ENCODE results near the gene MDN1.

DNA sequence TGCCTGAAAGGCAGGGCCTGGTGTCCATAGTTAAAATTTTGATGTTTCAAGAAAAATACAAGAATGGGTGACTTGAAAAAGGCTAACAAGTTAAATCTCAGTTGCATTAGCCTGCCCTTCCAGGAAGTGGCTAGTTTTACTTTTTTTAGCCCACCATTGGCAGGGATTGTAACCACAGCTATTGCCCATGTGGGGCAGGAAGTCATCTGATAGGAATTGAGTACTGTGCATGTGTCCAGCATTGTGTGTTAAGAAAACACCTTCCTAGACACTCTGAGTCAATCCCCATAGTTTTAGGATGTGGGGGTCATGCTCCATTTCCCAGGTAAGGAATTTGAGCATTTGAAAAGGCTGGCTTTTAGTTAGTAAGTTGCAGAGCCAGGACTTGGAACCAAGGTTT, 207.9 kb downstream of the MDN1 start:
- TF ChIP-seq, protein P1, sequence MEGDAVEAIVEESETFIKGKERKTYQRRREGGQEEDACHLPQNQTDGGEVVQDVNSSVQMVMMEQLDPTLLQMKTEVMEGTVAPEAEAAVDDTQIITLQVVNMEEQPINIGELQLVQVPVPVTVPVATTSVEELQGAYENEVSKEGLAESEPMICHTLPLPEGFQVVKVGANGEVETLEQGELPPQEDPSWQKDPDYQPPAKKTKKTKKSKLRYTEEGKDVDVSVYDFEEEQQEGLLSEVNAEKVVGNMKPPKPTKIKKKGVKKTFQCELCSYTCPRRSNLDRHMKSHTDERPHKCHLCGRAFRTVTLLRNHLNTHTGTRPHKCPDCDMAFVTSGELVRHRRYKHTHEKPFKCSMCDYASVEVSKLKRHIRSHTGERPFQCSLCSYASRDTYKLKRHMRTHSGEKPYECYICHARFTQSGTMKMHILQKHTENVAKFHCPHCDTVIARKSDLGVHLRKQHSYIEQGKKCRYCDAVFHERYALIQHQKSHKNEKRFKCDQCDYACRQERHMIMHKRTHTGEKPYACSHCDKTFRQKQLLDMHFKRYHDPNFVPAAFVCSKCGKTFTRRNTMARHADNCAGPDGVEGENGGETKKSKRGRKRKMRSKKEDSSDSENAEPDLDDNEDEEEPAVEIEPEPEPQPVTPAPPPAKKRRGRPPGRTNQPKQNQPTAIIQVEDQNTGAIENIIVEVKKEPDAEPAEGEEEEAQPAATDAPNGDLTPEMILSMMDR (IDR thresholded peaks at IDR 0.05; ENCODE audit: low read depth, low read length), result no peak
- no peak for TF ChIP-seq EZH2phosphoT487 (IDR thresholded peaks at IDR 0.05; ENCODE audit: low read depth)

Measured in OCI-LY3 (cell line).